ENCODE data around the gene SBNO1.

- no peak for TF ChIP-seq CTCF (IDR thresholded peaks at IDR 0.05; ENCODE audit: low read length)
- TF ChIP-seq EZH2 (optimal IDR thresholded peaks at IDR 0.05; ENCODE audit: low read depth, low read length) = no peak
- TF ChIP-seq EZH2phosphoT487 (IDR thresholded peaks at IDR 0.05; ENCODE audit: low read length) = no peak
Measured at GRCh38 chr12:123351349-123351748, 13.3 kb downstream of the SBNO1 start.
